Measurements from ENCODE around the gene TENT5C. TPM values are rescaled to one million over a fixed set of nuclear protein-coding genes. Genes with fewer than 3 reads are reported as not detected.
A peak's percentile ranks its signal among the peaks of the same experiment; 100 is the strongest.

Gene TENT5C
- total RNA-seq, 2 donors from 2014 or later = 5.4 to 6.9 TPM

DNA sequence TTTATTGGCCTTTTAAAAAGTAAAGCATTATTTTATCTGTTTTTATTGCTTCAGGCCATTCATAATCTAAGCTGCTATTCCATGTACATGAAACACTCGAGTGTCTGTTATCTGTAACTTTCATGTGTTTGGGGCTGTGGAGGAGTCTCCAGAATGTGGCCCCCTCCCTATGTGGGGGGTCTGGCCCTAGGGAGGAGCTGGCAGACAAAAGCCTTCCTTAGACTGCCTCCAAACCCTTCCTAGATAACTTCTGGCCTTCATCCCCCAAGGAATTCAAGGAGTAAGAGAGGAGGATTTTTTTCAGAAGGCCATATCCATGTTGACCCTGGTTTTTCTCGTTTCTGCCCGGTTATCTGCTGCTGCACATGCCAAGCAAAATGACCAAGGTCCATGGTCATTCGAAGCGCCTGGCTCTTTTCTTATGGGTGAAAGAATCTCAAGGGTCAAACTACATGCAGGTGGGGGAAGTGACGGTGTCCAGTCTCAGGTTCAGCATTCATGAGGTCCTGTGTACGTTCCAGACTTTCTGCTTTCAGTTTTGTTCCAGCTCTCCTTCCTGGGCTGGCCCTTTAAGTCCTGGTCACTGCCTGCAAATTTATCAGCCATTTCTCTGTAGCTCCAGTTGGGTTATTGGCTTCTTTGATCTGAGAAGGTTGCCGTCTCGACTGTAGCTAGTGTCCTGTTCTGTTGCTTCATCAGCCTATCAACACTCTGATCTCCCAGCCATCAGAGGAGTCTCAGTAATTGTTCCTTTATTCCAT, 8.3 kb downstream of the TENT5C start:
- no peaks in the 10 kb centered on the region for H3K36me3 ChIP-seq
- peaks cover 11 to 44% of the 10 kb centered on the region in 2 donors for H3K4me1 ChIP-seq (ENCODE audit: control insufficient read depth in 1 of 2, low read depth in 2 of 2)
- H3K27ac ChIP-seq = peak overlapping the region in 1 of 2 donors; percentile 6
- TF ChIP-seq, protein P1, sequence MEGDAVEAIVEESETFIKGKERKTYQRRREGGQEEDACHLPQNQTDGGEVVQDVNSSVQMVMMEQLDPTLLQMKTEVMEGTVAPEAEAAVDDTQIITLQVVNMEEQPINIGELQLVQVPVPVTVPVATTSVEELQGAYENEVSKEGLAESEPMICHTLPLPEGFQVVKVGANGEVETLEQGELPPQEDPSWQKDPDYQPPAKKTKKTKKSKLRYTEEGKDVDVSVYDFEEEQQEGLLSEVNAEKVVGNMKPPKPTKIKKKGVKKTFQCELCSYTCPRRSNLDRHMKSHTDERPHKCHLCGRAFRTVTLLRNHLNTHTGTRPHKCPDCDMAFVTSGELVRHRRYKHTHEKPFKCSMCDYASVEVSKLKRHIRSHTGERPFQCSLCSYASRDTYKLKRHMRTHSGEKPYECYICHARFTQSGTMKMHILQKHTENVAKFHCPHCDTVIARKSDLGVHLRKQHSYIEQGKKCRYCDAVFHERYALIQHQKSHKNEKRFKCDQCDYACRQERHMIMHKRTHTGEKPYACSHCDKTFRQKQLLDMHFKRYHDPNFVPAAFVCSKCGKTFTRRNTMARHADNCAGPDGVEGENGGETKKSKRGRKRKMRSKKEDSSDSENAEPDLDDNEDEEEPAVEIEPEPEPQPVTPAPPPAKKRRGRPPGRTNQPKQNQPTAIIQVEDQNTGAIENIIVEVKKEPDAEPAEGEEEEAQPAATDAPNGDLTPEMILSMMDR (IDR thresholded peaks at IDR 0.05) = no peak
- no peaks in the 10 kb centered on the region for H3K9me3 ChIP-seq
- ATAC-seq (ENCODE audit: insufficient number of reproducible peaks, low FRiP score, low read depth) (no peak), DNase-seq (ENCODE audit: low spot score) (no peak)
- peak overlapping the region; percentile 41 for H3K4me3 ChIP-seq
- H3K27me3 ChIP-seq (replicated peaks; ENCODE audit: insufficient read depth) = no peaks in the 10 kb centered on the region

DNA sequence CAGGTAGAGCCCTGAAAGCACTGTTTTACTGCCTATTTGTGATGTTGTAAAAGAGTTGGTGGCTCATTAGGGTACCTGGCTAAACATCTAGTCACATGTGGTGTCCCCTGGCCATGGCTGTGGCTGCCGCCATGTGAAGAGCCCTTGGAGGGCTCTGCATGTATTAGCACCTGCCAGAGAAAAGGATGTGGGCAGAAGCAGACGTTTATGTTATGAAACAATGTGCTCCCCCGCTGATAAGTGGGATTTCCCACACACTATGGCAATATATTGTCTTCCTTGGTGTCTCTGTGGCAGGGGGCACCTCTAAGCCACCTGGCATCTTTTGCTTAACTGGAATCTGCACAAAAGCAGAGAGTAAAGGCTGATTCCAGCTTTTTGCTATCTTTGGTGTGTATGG, 9.6 kb downstream of the TENT5C start:
- TF ChIP-seq, protein P1 (IDR thresholded peaks at IDR 0.05) = no peak
- H3K4me1 ChIP-seq (ENCODE audit: control insufficient read depth in 1 of 2, low read depth in 2 of 2) = peaks cover 8 to 33% of the 10 kb centered on the region in 2 donors
- no peaks in the 10 kb centered on the region for H3K36me3 ChIP-seq
- ATAC-seq (ENCODE audit: insufficient number of reproducible peaks, low FRiP score, low read depth) (no peak), DNase-seq (ENCODE audit: low spot score) (no peak)
- H3K27ac ChIP-seq = no peak overlapping the region
- H3K4me3 ChIP-seq = no peak overlapping the region
- H3K9me3 ChIP-seq = no peaks in the 10 kb centered on the region
- H3K27me3 ChIP-seq (replicated peaks; ENCODE audit: insufficient read depth) = no peaks in the 10 kb centered on the region

DNA sequence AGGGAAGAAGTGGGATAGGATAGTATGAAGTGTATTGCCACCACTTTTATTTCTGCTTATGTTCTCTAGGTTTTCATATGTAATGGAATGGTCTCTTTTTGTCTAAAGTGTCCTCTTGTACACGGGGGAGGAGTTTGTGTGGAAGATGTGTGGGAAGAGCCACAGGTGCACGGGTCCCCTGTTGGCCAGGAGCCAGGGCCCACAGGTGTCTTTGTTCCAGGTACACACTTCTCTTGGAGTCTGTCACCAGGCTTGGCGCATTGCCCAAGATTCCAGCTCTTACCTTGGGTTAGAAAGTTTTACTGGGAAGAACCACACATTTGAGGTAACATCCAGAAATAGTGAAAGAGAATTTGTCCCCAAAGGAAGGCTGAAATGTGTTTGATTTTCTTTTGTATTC, 10.5 kb downstream of the TENT5C start:
- Histone ChIP-seq H3K27ac (no peak overlapping the region), H3K9me3 (no peaks in the 10 kb centered on the region), H3K27me3 (replicated peaks; ENCODE audit: insufficient read depth) (no peaks in the 10 kb centered on the region), H3K36me3 (no peaks in the 10 kb centered on the region), H3K4me1 (ENCODE audit: control insufficient read depth in 1 of 2, low read depth in 2 of 2) (peaks cover 8 to 32% of the 10 kb centered on the region in 2 donors), H3K4me3 (no peak overlapping the region)
- DNase-seq (ENCODE audit: low spot score) (no peak), ATAC-seq (ENCODE audit: insufficient number of reproducible peaks, low FRiP score, low read depth) (no peak)
- TF ChIP-seq, protein P1 (IDR thresholded peaks at IDR 0.05) = no peak

DNA sequence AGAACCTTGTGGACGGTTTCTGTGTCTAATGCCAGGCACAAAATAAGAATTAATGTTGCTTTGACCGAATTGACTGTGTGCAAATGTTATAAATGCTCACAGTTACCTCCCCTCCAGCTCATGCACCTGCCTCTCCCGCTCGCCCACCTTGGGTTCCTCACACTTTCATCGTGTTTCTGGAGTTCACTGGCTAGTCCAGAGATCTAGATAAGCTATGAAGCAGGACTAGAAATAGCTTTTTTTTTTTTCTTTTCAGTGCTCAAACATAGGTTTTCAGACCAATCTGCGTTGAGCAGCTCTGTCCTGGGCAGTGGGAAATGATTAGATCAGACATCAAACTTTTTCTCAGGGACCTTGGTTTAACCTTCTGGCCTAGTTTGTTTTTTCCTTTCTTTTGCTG, 11.1 kb downstream of the TENT5C start:
- no peaks in the 10 kb centered on the region for H3K9me3 ChIP-seq
- H3K27me3 ChIP-seq (replicated peaks; ENCODE audit: insufficient read depth) = no peaks in the 10 kb centered on the region
- no peaks in the 10 kb centered on the region for H3K36me3 ChIP-seq
- no peak overlapping the region for H3K27ac ChIP-seq
- DNase-seq (ENCODE audit: low spot score) = no peak
- no peak overlapping the region for H3K4me3 ChIP-seq
- no peak for ATAC-seq (ENCODE audit: insufficient number of reproducible peaks, low FRiP score, low read depth)
- H3K4me1 ChIP-seq (ENCODE audit: control insufficient read depth in 1 of 2, low read depth in 2 of 2) = peaks cover 8 to 31% of the 10 kb centered on the region in 2 donors
- TF ChIP-seq, protein P1 (IDR thresholded peaks at IDR 0.05) = no peak

DNA sequence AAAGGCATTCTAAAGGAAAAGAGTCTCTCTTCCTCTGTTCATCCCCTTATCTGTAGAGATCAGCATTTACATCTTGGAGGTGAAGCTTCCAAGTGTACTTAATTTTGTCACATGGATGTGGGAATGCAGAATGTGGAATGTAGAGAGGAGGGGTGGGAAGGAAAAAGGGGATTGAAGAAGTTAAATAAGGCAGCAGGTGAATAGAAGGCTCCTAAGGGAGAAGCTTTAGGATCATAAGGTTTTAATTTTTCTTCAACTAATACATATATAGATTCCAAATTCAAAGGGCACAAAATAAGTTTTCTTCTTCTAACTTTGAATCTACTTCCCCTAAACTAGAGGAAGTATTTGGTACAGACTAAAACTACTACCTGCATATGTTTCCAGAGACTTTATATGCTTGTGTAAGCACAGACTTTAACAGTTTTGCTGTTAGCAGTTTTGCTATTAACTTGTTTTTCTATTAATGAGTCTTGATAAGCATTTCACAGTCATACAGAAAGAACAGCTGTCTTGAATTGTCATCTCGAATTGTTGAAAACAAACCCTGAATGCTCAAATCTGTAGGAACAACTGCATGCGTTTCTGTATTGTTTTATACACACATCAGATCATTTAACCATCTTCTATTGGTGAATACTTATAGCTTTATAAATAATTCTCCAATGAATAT, 12.7 kb downstream of the TENT5C start:
- Histone ChIP-seq H3K4me1 (ENCODE audit: control insufficient read depth in 1 of 2, low read depth in 2 of 2) (peaks cover 3 to 16% of the 10 kb centered on the region in 2 donors), H3K27ac (no peak overlapping the region), H3K27me3 (replicated peaks; ENCODE audit: insufficient read depth) (no peaks in the 10 kb centered on the region), H3K9me3 (no peaks in the 10 kb centered on the region), H3K4me3 (no peak overlapping the region), H3K36me3 (peaks cover 8% of the 10 kb centered on the region)
- DNase-seq (ENCODE audit: low spot score) = no peak
- TF ChIP-seq, protein P1 (IDR thresholded peaks at IDR 0.05) = no peak
- ATAC-seq (ENCODE audit: insufficient number of reproducible peaks, low FRiP score, low read depth) = no peak

Measured in thoracic aorta (tissue), 2 donors.